A673 (cell line): Measurements from ENCODE around the gene BBS1. TPM values are rescaled to one million over a fixed set of nuclear protein-coding genes. Genes with fewer than 3 reads are reported as not detected.

Source experiments
- BruUV-seq: library from RNA; stranded (reverse); fragments of 400-500 nt; replicated peaks from 2 replicates; lab custom pipeline; 2021; lab: Mats Ljungman, UMichigan
- CTCF ChIA-PET: fragments of 300-600 bp; sonication (Branson Sonifier 250); formaldehyde crosslinking; loops from one replicate; lab custom pipeline; 2022; ENCODE audit warnings: antibody characterized with exemption; lab: Charles Lee
- POLR2A ChIA-PET: fragments of 300-600 bp; sonication (Branson Sonifier 250); formaldehyde crosslinking; loops from one replicate; lab custom pipeline; 2022; ENCODE audit warnings: antibody characterized with exemption; ENCODE audit not compliant: low non-redundant PET; lab: Charles Lee
- DNase-seq: peaks from one replicate; pipeline ENCODE4 v3.0.0-alpha.2; 2015; ENCODE audit warnings: low spot score
- H3K27ac ChIP-seq: fragments of 200-600 bp; sonication (generic); 2 replicates; pipeline ENCODE4 v1.5.1; 2016; ENCODE audit warnings: mixed run types, low read depth, mild to moderate bottlenecking, mixed read lengths, antibody characterized with exemption, low read length; ENCODE audit not compliant: poor library complexity, severe bottlenecking
- H3K27me3 ChIP-seq: fragments of 200-600 bp; sonication (generic); replicated peaks from 2 replicates; pipeline ENCODE4 v1.6.1; 2017; ENCODE audit warnings: mixed run types, low read depth, mild to moderate bottlenecking, mixed read lengths, antibody characterized with exemption, low read length; ENCODE audit not compliant: insufficient read depth, poor library complexity
- H3K36me3 ChIP-seq: fragments of 200-600 bp; sonication (generic); 2 replicates; pipeline ENCODE4 v1.6.1; 2016; ENCODE audit warnings: mixed run types, mild to moderate bottlenecking, mixed read lengths, antibody characterized with exemption, low read length; ENCODE audit not compliant: insufficient read depth, poor library complexity, severe bottlenecking
- H3K4me1 ChIP-seq: fragments of 200-600 bp; sonication (generic); 2 replicates; pipeline ENCODE4 v1.6.1; 2017; ENCODE audit warnings: mixed run types, mild to moderate bottlenecking, mixed read lengths, antibody characterized with exemption, low read length; ENCODE audit not compliant: insufficient read depth, poor library complexity, severe bottlenecking
- H3K4me3 ChIP-seq: fragments of 200-600 bp; sonication (generic); 2 replicates; pipeline ENCODE4 v1.5.1; 2016; ENCODE audit warnings: low read depth, mixed run types, mild to moderate bottlenecking, mixed read lengths, low read length; ENCODE audit not compliant: poor library complexity, severe bottlenecking
- H3K9me3 ChIP-seq: fragments of 200-600 bp; sonication (generic); 2 replicates; pipeline ENCODE4 v1.6.1; 2016; ENCODE audit warnings: mixed run types, low read depth, mild to moderate bottlenecking, mixed read lengths, antibody characterized with exemption, low read length; ENCODE audit not compliant: poor library complexity, severe bottlenecking
- CTCF ChIP-seq: fragments of 300-800, 200-600 bp; sonication (generic); conservative IDR thresholded peaks from 2 replicates; pipeline ENCODE4 v1.5.1; 2017; ENCODE audit warnings: low read depth, mild to moderate bottlenecking, antibody characterized with exemption, low read length, moderate library complexity, mixed read lengths
- EZH2 ChIP-seq: fragments of 200-600 bp; sonication (generic); IDR thresholded peaks from 2 replicates; pipeline ENCODE4 v1.6.1; 2017; ENCODE audit warnings: borderline replicate concordance, low read depth, mild to moderate bottlenecking, mixed read lengths, antibody characterized with exemption, low read length; ENCODE audit not compliant: poor library complexity, severe bottlenecking
- intact Hi-C: fragments of 100-400 bp; cut with micrococcal nuclease; formaldehyde crosslinking; loops from one replicate; pipeline ENCODE4 v1.10.0; 2022; ENCODE audit not compliant: unreplicated experiment
- total RNA-seq: library from RNA; stranded (reverse); gene quantifications from 2 replicates; pipeline ENCODE4 v1.2.3, GENCODE V29; 2021

BBS1 gene
- total RNA-seq, 1 experiment from 2014 or later, result 40.5 TPM

GRCh38 chr11:66545701-66546367 is 35.4 kb downstream of the BBS1 start, which contains the start of gene ZDHHC24:
TSS of gene ZDHHC24 (minus strand) at chr11:66546048. CDS start at chr11:66546003, 45 bp downstream.
- Histone ChIP-seq H3K36me3 (no peaks in the 10 kb centered on the region), H3K9me3 (no peaks in the 10 kb centered on the region), H3K27ac (peak within 1 kb of the TSS; percentile 57), H3K27me3 (no peaks in the 10 kb centered on the region), H3K4me1 (peaks cover 4% of the 10 kb centered on the region), H3K4me3 (peak within 1 kb of the TSS; percentile 75)
- BruUV-seq, result no TSS peak
- intact Hi-C loops, result no loop called here
- CTCF ChIA-PET, result interaction anchor here (1.1 kb wide), 1 partner anchor 133 kb away, joined by 3 read pairs; no protein-coding TSS in a partner anchor
- POLR2A ChIA-PET, result no interaction called here
- TF ChIP-seq EZH2 (no peak), CTCF (no peak)
- DNase-seq, result peak; percentile 98

- H3K9me3 ChIP-seq, result no peaks in the 10 kb centered on the region
- intact Hi-C loops, result no loop called here
- DNase-seq, result peak; percentile 38
- H3K4me1 ChIP-seq, result peaks cover 4% of the 10 kb centered on the region
- H3K27ac ChIP-seq, result peak within 1 kb of the TSS; percentile 57
- POLR2A ChIA-PET, result no interaction called here
- TF ChIP-seq EZH2, result no peak
- TF ChIP-seq CTCF, result no peak
- H3K27me3 ChIP-seq, result no peaks in the 10 kb centered on the region
- CTCF ChIA-PET, result interaction anchor here (1.1 kb wide), 1 partner anchor 132 kb away, joined by 3 read pairs; no protein-coding TSS in a partner anchor
- H3K4me3 ChIP-seq, result peak within 1 kb of the TSS; percentile 75
- no TSS peak for BruUV-seq
- H3K36me3 ChIP-seq, result no peaks in the 10 kb centered on the region
Measured at GRCh38 chr11:66546368-66546965, 36.0 kb downstream of the BBS1 start, which contains the start of gene ACTN3. TSS of gene ACTN3 (plus strand) at chr11:66546903. CDS start at chr11:66546938, 35 bp downstream.

GRCh38 chr11:66546966-66547661 is 36.7 kb downstream of the BBS1 start:
- peaks cover 4% of the 10 kb centered on the region for H3K4me1 ChIP-seq
- no peaks in the 10 kb centered on the region for H3K27me3 ChIP-seq
- TF ChIP-seq CTCF (no peak), EZH2 (no peak)
- ChIA-PET POLR2A (no interaction called here), CTCF (no interaction called here)
- BruUV-seq, result no TSS peak
- no peaks in the 10 kb centered on the region for H3K36me3 ChIP-seq
- no peak overlapping the region for H3K4me3 ChIP-seq
- no peak for DNase-seq
- H3K9me3 ChIP-seq, result no peaks in the 10 kb centered on the region
- H3K27ac ChIP-seq, result no peak overlapping the region
- intact Hi-C loops, result no loop called here
